ENCODE results near the gene BAZ2A.

Gene BAZ2A

GRCh38 chr12:56676851-56677580, 46.9 kb upstream of the BAZ2A start:
- TF ChIP-seq CTCF (conservative IDR thresholded peaks at IDR 0.05; ENCODE audit: low read length) (no peak), EZH2phosphoT487 (IDR thresholded peaks at IDR 0.05; ENCODE audit: borderline replicate concordance) (no peak)
- Histone ChIP-seq H4K20me1 (ENCODE audit: insufficient read depth, low read length, poor library complexity, severe bottlenecking) (peaks cover 91% of the 10 kb centered on the region), H3K9me3 (ENCODE audit: insufficient read depth, low read depth, low read length) (no peaks in the 10 kb centered on the region), H3K4me3 (ENCODE audit: low read length, poor library complexity, severe bottlenecking) (no peak overlapping the region), H3K36me3 (ENCODE audit: insufficient read depth, low read length) (peaks cover 44% of the 10 kb centered on the region; the same call in 1 of the 2 replicates), H3F3A (ENCODE audit: low read depth) (peaks cover 2% of the 10 kb centered on the region), H2AFZ (ENCODE audit: low read length) (no peak overlapping the region), H3K9me2 (replicated peaks; ENCODE audit: low read depth, low read length) (no peaks in the 10 kb centered on the region), H3K4me2 (ENCODE audit: low read depth, low read length, poor library complexity, severe bottlenecking) (no peak overlapping the region), H3K4me1 (ENCODE audit: insufficient read depth, low read length, poor library complexity, severe bottlenecking) (peaks cover 7% of the 10 kb centered on the region), H3K79me2 (ENCODE audit: insufficient read depth, low read length) (peaks cover 100% of the 10 kb centered on the region), H3K27me3 (ENCODE audit: insufficient read depth, low read length, poor library complexity, severe bottlenecking) (no peaks in the 10 kb centered on the region), H3K9ac (ENCODE audit: low read depth, low read length, poor library complexity, severe bottlenecking) (no peak overlapping the region)

- H3K4me3 ChIP-seq (ENCODE audit: low read length, poor library complexity, severe bottlenecking), result no peak overlapping the region
- no peaks in the 10 kb centered on the region for H3K27me3 ChIP-seq (ENCODE audit: insufficient read depth, low read length, poor library complexity, severe bottlenecking)
- H2AFZ ChIP-seq (ENCODE audit: low read length), result no peak overlapping the region
- H3K79me2 ChIP-seq (ENCODE audit: insufficient read depth, low read length), result peaks cover 92% of the 10 kb centered on the region
- H3K4me1 ChIP-seq (ENCODE audit: insufficient read depth, low read length, poor library complexity, severe bottlenecking), result no peaks in the 10 kb centered on the region
- no peak overlapping the region for H3K9ac ChIP-seq (ENCODE audit: low read depth, low read length, poor library complexity, severe bottlenecking)
- TF ChIP-seq CTCF (conservative IDR thresholded peaks at IDR 0.05; ENCODE audit: low read length) (no peak), EZH2phosphoT487 (IDR thresholded peaks at IDR 0.05; ENCODE audit: borderline replicate concordance) (no peak)
- H3K4me2 ChIP-seq (ENCODE audit: low read depth, low read length, poor library complexity, severe bottlenecking), result no peak overlapping the region
- H4K20me1 ChIP-seq (ENCODE audit: insufficient read depth, low read length, poor library complexity, severe bottlenecking), result peaks cover 67% of the 10 kb centered on the region
- H3K36me3 ChIP-seq (ENCODE audit: insufficient read depth, low read length), result peaks cover 70% of the 10 kb centered on the region
- H3K9me3 ChIP-seq (ENCODE audit: insufficient read depth, low read depth, low read length), result no peaks in the 10 kb centered on the region
- no peaks in the 10 kb centered on the region for H3K9me2 ChIP-seq (replicated peaks; ENCODE audit: low read depth, low read length)
- H3F3A ChIP-seq (ENCODE audit: low read depth), result no peaks in the 10 kb centered on the region
These were observed 41.5 kb upstream of the BAZ2A start for GRCh38 chr12:56671608-56672007.

GRCh38 chr12:56670836-56671235, 40.7 kb upstream of the BAZ2A start:
- Histone ChIP-seq H3K9me3 (ENCODE audit: insufficient read depth, low read depth, low read length) (no peaks in the 10 kb centered on the region), H4K20me1 (ENCODE audit: insufficient read depth, low read length, poor library complexity, severe bottlenecking) (peaks cover 59% of the 10 kb centered on the region), H2AFZ (ENCODE audit: low read length) (no peak overlapping the region), H3K9ac (ENCODE audit: low read depth, low read length, poor library complexity, severe bottlenecking) (no peak overlapping the region), H3K4me2 (ENCODE audit: low read depth, low read length, poor library complexity, severe bottlenecking) (no peak overlapping the region), H3K4me3 (ENCODE audit: low read length, poor library complexity, severe bottlenecking) (no peak overlapping the region), H3K9me2 (replicated peaks; ENCODE audit: low read depth, low read length) (no peaks in the 10 kb centered on the region), H3K27me3 (ENCODE audit: insufficient read depth, low read length, poor library complexity, severe bottlenecking) (no peaks in the 10 kb centered on the region), H3K79me2 (ENCODE audit: insufficient read depth, low read length) (peaks cover 84% of the 10 kb centered on the region), H3K36me3 (ENCODE audit: insufficient read depth, low read length) (peaks cover 77% of the 10 kb centered on the region), H3F3A (ENCODE audit: low read depth) (no peaks in the 10 kb centered on the region), H3K4me1 (ENCODE audit: insufficient read depth, low read length, poor library complexity, severe bottlenecking) (no peaks in the 10 kb centered on the region)
- TF ChIP-seq EZH2phosphoT487 (IDR thresholded peaks at IDR 0.05; ENCODE audit: borderline replicate concordance) (no peak), CTCF (conservative IDR thresholded peaks at IDR 0.05; ENCODE audit: low read length) (no peak)
